Stimulated activated naive CD8-positive, alpha-beta T cell treated with anti-CD3 and anti-CD28 coated beads, Interleukin-15, Interleukin-2, amounts not matched to agents 100 U/mL and 50 U/mL, for 24 hours (primary cell): Measurements from ENCODE around the gene COL20A1.
"Not testable (repeated sequence)": the region's sequence is repeated elsewhere in the genome, so short reads cannot be mapped to it uniquely, and the experiment has no call there.

ENCODE experiments used
- ATAC-seq: fragments of 150-1000 bp; cut with Tn5 transposase; one replicate; pipeline ENCODE4 v1.10.0; 2021
- DNase-seq: peaks from one replicate; pipeline ENCODE4 v3.0.0; 2021

Gene COL20A1

DNA sequence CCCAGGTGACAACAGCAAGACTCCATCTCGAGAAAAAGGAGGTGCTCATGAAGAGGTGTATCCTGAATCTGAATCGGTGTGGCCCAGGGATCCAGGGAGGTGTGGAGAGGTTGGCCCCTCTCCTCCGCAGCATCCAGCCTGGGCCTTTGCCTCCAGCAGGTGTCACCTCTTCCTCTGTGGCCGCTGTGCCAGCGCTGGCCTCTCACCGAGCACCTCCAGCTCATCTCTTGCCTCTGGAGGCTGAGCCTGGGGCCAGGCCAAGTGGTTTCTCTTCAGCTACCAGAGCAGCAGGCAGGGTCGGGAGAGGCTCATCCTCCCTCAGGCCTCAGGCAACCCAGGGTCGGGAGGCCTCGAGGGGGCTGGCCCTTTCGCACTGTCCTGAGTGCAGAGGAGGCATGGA, 1.2 kb upstream of the COL20A1 start:
- ATAC-seq, result no peak
- no peak for DNase-seq

DNA sequence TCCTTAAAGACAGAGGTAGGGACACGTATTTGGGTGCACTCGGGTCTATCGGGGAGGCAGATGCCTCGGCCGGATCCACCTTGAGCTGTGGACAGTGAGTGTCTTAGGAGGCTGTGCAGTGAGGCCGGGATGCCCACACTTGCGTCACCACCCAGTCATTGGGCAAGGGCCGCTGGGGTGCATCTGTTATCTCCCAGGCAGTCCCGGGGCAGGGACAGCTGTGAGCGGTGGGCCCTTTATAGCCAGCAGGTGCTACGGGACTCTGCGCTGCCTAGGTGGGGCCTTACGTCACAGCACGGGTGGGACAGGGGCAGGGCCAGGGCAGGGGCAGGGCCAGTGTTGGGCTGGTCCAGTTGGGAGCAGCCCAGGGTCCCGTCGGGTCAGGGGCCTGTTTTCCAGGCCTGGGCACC, 689 bp upstream of the COL20A1 start:
- no peak for ATAC-seq

DNA sequence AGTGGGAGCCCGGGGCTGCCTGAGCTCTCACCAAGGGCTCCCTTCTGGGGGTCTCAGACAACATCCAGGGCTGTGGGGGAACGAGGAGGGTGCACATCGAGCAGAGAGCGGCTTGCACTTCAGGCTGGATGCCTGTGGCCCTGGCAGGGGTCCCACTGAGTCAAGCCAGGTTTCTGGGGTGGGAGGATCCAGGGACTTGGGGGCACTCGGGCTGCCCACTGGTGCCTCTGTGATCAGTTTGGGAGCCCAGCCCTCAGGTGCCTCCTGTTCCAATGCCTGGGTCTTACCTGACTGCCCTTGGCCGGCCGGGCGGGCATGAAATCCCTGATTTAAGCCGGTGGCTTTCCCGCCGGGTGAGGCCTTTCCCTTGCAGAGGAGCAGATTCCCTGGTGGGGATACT, 470 bp downstream of the COL20A1 start:
- DNase-seq, result no peak
- ATAC-seq, result no peak

More for the DNA sequence above, 689 bp upstream of the COL20A1 start:
- DNase-seq, result no peak

DNA sequence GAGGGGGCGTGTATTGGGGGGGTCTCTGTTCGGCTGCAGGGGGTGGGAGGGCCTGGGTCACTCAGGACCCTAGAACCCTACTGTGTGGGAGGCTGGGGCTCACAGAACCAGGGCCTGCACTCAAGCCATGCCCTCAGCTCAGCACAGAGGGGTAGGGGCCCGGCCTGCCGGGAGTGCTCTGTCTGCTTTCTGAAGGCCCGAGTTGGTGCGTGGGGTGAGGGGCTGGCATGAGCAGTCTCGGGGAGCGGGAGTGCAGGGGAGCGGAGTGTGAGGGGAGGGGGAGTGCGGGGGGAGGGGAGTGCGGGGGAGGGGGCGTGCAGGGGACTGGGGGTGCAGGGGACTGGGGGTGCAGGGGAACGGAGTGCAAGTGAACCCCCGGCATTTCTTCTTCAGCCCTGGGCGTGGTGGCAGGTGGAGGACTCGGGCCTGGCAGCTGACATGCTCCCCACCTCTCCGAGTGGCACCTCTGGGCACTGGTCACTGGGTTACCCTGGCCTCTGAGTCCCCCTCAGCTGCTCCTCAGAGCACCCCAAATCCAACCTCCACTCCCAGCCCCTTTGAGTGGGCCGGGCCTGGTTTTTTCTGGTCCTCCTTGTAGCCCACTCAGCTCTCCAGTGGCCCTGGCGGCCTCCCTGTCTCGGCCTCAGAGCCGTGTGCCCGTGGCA, 1.0 kb downstream of the COL20A1 start:
- DNase-seq (no peak), ATAC-seq (no peak)

DNA sequence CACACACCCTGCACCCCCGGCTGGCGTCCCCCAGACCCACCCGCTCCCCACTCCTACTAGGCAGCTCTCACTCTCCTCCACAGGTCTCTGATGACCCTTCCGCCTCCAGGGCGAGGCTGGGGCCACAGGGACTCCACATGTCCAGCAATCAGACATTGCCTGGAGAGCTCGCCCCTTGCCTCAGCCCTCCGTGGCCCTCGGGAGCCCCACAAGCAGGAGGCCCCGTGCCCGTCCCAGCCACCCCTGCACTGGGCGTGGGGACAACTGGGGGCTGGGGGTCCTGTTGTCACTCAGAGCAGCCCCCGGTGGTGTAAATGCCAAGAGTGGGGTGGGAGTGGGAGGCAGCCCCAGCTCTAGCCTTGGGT, 1.5 kb downstream of the COL20A1 start:
- DNase-seq, result no peak
- ATAC-seq, result no peak

DNA sequence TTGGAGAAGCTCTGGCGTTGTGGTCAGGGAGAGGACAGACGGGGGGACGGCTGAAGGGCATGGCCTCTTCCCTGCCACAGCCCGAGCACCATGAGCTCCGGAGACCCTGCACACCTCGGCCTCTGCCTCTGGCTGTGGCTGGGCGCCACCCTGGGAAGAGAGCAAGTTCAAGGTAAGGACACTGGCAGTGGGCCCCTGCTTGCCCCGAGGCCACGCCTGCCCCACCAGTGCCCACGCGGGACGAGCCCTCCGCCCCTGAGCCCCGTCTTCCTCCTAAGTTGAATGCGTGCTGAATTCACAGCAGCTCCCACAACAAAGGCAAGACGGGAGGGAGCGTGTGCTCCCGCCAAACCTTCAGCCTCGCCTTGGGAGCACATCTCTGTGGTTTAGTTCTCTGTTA, 2.0 kb downstream of the COL20A1 start:
- no peak for ATAC-seq
- DNase-seq, result no peak

DNA sequence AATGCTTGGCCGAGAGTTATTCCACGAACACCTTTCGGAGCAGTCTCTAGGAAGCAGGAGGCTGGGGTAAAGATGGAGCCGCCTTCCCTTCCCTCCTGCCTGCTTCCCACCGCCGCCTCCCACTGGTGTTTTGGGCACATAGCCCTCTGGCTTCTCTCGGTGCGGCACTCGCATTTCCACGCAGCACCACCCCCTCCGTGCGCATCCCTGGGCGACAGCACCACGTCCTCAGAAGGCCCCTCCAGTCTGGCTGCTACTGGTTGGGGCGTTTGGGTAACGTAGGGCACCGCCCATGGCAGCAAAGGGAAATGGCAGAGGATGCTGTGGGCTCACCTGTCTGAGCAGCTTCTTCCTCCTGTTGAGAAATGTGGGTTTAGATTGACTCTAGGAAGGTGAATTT, 2.4 kb downstream of the COL20A1 start:
- DNase-seq (no peak), ATAC-seq (no peak)

DNA sequence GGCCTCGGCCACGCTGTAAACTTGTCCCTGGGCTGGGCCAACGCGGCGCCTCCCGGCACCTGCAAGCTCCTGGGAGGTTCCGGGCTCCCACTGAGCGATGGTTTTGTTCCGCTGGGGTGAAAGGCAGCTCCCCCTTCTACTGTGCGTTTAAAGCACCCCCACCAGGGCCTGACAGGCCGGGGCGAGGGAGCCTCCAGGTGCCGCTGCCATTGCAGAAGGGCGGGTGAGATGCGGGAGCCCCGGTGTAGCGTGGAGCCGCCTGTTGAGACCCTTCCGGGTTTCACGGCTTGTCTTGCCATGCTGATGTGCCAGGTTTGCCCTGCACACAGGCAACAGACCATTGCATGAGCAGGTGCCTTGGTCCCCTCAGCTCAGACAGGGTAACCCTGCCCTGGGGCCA, 2.9 kb downstream of the COL20A1 start:
- DNase-seq (no peak), ATAC-seq (no peak)

DNA sequence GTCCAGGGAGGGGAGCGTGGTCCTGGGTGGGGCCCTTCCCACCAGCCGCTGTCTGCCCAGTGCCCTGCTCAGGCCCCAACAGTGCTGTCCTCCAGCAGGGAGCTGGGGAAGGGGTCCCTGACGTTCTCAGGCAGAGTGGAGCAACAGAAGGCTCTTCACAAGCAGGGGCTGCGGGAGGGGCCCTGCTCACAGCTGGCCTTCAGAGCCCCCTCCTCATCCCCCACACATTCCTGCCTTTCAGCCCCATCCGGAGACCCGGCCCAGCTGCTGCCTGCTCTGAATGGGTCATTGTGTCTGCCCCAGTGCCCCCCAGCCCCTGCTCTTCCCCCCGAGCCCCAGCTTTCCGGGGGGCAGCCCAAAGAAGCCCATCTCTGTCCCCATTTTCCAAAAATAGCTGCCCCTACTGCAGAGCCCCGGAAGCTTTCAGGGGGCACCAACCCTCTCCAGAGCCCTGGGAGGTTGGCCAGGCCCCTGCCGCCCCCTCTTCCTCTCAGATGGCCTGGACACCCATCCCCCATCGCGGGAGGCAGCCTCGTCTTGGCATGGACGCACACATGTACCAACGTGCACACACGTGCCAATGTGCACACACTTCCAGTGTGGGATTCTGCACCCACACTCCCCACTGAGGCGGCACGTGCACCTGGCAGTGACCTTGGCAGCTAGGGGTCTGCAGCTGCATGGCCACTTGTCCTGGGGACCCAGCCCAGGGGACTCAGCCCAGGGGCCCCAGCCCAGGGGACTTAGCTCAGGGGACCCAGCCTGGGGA, 3.7 kb downstream of the COL20A1 start:
- DNase-seq (no peak), ATAC-seq (no peak)

DNA sequence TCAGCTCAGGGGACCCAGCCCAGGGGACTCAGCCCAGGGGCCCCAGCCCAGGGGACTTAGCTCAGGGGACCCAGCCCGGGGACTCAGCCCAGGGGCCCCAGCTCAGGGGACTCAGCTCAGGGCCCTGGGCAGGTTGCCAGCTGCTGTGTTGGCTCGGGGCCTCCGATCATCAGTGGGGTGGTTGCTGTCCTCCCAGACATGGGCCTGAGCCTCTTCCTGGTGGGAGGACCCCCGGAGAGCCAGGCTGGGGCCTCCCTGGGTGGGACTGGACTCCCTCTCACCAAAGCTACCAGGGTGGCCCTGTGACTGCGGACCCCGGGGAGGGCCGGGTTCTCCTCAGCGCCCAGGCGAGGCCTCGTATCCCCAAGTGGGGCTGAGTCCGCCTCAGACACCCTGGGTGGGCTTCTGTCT, 4.4 kb downstream of the COL20A1 start:
- DNase-seq, result no peak
- no peak for ATAC-seq

DNA sequence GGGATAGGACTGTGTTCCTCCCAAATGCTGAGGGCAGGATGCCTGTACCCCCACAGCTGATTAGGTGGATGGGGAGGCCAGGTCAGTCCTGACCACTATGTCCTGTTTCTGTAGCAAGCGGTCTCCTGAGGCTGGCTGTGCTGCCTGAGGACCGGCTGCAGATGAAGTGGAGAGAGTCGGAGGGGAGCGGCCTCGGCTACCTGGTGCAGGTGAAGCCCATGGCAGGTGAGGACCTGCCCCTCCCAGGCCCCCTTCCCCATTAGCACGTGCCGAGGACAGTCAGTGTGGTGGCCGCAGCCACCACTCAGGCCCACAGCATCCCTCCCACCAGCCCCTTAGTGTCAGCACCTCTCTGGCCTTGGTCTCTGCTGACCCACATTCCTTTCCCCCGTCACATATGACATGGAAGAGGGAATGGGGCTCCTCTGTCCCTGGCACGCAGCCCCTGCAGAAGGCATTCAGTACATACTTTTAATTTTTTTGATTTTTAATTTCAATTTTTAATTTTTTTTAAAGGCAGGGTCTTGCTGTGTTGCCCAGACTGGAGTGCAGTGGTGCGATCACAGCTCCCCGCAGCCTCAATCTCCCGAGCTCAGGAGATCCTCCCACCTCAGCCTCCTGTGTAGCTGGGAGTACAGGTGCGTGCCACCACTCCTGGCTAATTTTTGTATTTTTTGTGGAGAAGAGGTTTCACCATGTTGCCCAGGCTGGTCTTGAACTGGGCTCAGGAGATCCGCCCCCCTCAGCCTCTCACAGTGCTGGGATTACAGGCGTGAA, 5.0 kb downstream of the COL20A1 start:
- no peak for ATAC-seq
- DNase-seq, result no peak

DNA sequence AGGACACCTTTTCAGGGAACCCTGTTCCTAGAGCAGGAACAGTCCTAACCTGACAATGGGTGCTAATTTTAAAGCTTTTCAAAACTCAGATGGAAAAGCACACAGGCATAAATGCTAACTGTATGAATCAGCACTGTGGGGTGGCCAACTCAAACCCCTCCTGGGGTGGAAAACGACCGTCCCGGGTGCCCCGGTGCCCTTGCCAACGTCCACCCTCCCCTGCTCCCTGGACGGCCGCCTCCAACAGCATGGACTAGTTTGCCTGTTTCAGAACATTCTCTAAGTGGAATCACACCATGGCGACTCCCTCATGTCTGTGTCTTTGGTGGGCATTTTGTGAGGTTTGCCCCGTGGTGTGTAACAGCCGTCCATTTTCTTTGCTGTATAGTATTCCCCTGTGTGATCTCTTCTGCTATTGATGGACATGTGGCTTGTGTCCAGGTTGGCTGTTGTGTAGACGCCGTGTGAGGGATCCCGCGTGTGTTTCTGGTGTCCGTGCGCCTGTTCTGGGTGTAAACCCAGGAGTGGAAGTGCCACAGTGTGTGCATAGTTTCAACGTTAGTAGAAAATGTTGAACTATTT, 5.8 kb downstream of the COL20A1 start:
- no peak for DNase-seq
- no peak for ATAC-seq

DNA sequence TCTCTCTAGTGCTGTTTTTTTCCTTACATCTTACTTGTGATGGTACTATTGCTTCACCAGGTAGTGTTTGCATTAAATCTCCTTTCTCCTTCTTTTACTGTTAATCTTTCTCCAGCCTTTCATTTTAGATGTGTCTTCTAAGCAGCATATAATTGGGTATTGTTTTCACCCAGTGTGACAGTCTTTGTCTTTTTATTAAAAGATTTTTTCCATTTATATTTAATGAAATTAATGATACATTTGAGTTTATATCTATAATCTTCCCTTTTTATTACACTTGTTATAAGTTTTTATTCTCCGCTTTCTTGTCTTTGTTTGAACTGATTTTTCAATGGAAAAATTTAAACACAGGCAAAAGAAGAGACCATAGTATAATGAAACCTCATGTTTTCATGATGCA, 8.7 kb downstream of the COL20A1 start:
- DNase-seq (no peak), ATAC-seq (no peak)

DNA sequence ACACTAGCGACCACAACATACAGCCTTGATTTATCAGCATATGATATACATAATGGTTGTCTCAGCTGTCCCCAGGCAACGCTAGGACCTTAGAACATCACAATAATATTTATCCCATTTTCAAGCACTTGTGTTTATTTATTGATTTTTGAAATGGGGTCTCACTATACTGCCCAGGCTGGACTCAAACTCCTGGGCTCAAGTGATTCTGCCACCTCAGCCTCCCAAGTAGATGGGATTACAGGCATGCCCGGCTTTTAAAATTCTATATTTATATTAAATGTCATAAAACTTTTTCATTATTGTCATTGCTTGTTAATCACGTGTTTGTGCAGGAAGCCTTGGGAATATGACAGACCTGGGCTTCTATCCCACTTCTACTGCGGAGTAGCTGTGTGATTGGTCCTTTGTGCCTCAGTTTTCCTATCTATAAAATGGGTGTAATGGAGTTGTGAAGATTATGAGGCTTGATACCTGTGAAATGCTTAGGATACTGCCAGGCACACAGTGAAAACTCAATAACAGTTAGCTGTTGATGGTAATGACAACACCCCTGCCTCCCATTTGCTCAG, 10.2 kb downstream of the COL20A1 start:
- ATAC-seq, result no peak
- DNase-seq, result no peak

DNA sequence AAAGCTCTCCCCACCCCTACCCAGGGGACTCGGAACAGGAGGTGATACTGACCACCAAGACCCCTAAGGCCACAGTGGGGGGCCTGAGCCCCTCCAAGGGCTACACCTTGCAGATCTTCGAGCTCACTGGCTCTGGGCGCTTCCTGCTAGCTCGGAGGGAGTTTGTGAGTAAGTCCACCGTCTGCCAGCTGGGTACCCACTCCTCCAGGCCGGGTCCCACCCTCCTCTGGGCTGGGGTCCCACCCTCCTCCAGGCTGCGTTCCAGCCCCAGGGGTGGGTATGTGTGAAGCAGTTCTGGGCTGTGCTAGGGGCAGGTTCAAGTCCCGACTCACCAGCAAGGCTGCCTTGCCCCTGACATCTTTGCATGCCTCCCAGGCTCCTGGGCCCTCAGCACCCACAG, 12.4 kb downstream of the COL20A1 start:
- ATAC-seq (no peak), DNase-seq (no peak)

DNA sequence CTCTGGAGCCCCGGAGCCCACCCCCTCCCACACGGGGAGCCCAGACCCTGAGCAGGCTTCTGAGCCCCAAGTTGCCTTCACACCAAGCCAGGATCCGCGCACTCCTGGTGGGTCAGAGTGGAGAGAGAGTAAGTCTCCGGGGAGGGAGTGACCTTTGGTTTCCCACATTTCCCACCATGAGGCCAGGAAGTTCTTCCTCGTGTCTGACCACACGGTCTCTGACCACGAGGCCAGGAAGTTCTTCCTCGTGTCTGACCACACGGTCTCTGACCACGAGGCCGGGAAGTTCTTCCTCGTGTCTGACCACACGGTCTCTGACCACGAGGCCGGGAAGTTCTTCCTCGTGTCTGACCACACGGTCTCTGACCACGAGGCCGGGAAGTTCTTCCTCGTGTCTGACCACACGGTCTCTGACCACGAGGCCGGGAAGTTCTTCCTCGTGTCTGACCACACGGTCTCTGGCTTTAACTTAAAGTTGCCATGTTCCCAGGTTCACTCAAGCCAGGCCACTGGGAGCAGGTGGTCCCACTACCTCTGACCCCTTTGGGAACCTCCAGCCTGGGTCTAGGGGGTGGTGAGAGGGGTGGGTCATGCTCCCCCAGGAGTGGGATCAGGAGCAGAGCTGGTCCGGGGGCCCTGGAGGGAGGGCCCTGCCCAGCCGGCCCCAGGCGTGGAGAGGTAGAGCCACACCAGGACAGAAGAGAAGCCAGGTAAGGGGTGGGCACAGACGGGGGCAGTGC, 13.1 kb downstream of the COL20A1 start:
- not testable (repeated sequence) for ATAC-seq, DNase-seq

DNA sequence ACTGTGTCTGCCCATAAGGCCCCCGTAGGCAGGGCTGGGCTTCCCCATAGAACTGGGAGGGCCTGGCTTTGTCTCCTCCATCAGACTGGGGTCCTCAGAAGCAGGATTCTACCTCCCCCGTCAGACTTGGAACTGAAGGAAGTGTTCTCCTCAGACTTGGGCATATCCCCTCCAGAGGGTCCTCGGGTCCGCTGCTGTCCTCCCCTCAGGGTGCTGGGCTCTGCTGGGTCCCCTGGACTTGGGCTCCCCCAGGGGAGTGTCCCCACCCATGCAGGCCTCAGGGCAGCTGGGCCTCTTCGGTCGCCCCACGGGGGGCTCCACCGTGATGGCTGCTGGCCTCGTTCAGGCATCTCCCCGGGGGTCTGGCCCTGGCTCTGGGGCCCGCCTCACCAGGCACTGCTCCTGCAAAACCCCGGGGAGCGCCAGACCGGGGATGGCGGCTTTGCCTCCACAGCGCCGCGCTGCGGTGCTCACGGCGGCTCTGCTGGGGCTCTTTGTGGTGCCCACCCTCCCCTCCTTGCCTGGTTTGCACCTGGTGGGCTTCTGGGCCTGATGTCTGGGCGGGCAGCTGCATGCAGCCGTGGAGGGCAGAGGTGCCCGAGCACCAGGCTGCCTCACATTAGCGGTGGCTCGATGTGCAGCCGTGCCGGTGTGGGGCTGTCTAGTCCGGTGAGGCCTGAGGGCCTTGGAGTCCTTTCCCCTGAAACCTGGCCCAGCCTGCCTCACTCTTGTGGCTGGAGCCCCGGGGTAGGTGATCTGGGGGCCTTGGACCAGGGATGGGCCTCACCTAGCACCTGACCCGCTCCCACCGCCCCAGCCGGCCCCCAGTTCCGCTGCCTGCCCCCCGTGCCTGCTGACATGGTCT, 13.9 kb downstream of the COL20A1 start:
- no peak for ATAC-seq
- DNase-seq, result no peak

DNA sequence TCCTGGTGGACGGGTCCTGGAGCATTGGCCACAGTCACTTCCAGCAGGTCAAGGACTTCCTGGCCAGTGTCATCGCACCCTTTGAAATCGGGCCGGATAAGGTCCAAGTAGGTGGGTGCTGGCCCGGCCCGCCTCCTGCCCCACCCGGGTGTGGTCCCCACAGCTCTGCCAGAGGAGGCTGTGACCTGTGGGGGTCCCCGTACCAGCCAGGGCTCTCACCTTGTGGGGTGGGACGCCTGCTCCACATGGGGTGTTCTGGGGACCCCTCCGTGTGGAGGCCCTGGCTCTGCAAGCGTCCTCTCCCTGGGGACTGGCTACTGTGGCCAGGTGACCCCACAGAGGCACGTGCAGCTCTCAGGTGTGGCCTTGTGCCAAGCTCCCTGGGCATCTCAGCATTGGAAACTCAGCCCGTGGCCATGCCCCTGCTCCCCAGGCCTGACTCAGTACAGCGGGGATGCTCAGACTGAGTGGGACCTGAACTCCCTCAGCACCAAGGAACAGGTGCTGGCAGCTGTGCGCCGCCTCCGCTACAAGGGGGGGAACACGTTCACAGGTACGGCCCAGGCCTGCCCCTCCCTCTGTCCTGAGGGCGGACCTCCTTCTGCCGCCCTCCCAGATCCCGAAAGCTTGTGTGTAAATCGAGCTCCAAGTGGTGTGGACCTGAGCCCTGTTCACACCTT, 14.7 kb downstream of the COL20A1 start:
- no peak for DNase-seq
- ATAC-seq, result no peak

DNA sequence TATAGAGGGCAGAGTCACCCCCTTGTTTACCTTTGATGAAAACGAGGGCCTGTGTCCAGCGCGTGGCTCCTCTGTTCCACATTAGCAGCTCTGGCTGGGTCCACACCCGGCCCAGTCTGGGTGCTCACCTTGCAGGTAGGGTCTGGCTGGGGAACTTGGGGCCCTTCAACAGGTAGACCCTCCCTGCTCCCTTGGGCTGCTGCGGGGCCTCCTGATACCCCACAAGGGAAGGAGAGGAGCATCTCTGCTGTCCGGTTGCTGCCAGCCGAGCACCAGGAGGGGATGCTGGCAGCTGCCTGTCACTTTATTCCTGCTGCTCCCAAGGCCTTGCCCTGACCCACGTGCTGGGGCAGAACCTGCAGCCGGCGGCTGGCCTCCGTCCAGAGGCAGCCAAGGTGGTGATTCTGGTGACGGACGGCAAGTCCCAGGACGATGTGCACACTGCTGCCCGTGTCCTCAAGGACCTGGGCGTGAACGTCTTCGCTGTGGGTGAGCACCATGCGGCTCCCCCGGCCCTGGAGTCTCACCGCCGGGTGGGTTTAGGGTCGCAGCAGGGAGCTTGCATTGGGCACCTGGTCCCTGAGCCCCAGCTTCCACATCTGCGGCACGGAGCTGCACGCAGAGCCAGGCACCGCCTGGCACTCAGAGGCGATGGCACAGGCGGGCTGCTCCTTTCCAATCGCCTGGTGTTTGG, 15.4 kb downstream of the COL20A1 start:
- DNase-seq (no peak), ATAC-seq (no peak)
